C4-2B (cell line): Measurements from ENCODE around the gene NOP14.

Experiments used
- H3K27ac ChIP-seq: fragments of 450-650 bp; 2 replicates; pipeline ENCODE4 v1.5.1; 2017
- CTCF ChIP-seq: fragments of 450-650 bp; conservative IDR thresholded peaks from 2 replicates; pipeline ENCODE4 v1.5.1; 2017; ENCODE audit warnings: mild to moderate bottlenecking
- ZFX ChIP-seq: fragments of 450-650 bp; IDR thresholded peaks from 2 replicates; pipeline ENCODE4 v1.6.1; 2017

Gene NOP14

GRCh38 chr4:2934077-2934812, 29.0 kb downstream of the NOP14 start:
- H3K27ac ChIP-seq = peak overlapping the region; percentile 81
- TF ChIP-seq ZFX = no peak
- no peak for TF ChIP-seq CTCF

GRCh38 chr4:2933566-2934076, 29.6 kb downstream of the NOP14 start:
- H3K27ac ChIP-seq = peak overlapping the region; percentile 81
- no peak for TF ChIP-seq CTCF
- TF ChIP-seq ZFX = no peak

- TF ChIP-seq CTCF (no peak), ZFX (no peak)
These were observed 30.1 kb downstream of the NOP14 start for GRCh38 chr4:2932951-2933565.

GRCh38 chr4:2932321-2932950, 30.8 kb downstream of the NOP14 start:
- no peak overlapping the region for H3K27ac ChIP-seq
- TF ChIP-seq ZFX = no peak
- no peak for TF ChIP-seq CTCF

More at GRCh38 chr4:2932951-2933565, 30.1 kb downstream of the NOP14 start:
- H3K27ac ChIP-seq = peak overlapping the region; percentile 81; the same call in 1 of the 2 replicates

- TF ChIP-seq ZFX (no peak), CTCF (no peak)
- H3K27ac ChIP-seq = no peak overlapping the region
These were observed 31.5 kb downstream of the NOP14 start for GRCh38 chr4:2931512-2932301.

- TF ChIP-seq ZFX = no peak
- TF ChIP-seq CTCF = no peak; the same call in 1 of the 2 replicates
- H3K27ac ChIP-seq = no peak overlapping the region
These were observed 32.3 kb downstream of the NOP14 start for GRCh38 chr4:2930758-2931511.
